Vagina (tissue), 2 donors: ENCODE data around the gene CDK16. TPM values are rescaled to one million over a fixed set of nuclear protein-coding genes. Genes with fewer than 3 reads are reported as not detected.

Experiments
- DNase-seq, 2 donors: peaks; one replicate each; pipeline ENCODE4 v3.0.0-alpha.2; 2017; ENCODE audit errors: extremely low spot score in 2 of 2
- H3K27ac ChIP-seq: fragments of 200-600 bp; sonication (generic); one replicate; pipeline ENCODE4 v1.5.1; 2019
- H3K27me3 ChIP-seq: fragments of 200-600 bp; sonication (generic); one replicate; pipeline ENCODE4 v1.5.1; 2019
- H3K36me3 ChIP-seq, 2 donors: fragments of 200-600 bp; sonication (generic); one replicate each; pipeline ENCODE4 v1.5.1; 2017 to 2019
- H3K4me1 ChIP-seq: fragments of 200-600 bp; sonication (generic); one replicate; pipeline ENCODE4 v1.5.1; 2019
- H3K4me3 ChIP-seq, 2 donors: fragments of 200-600 bp; sonication (generic); 1 replicate in 1 of 2; 2 replicates in 1 of 2; pipeline ENCODE4 v1.5.1; 2016 to 2019
- H3K9me3 ChIP-seq: fragments of 200-600 bp; sonication (generic); one replicate; pipeline ENCODE4 v1.5.1; 2019
- CTCF ChIP-seq, 3 experiments: fragments of 450-650 bp in 2 of 3; fragments of 200-600 bp in 1 of 3; sonication (generic) in 1 of 3; IDR thresholded peaks; one replicate each; pipeline ENCODE4 v1.5.1; 2017 to 2019; ENCODE audit warnings: antibody characterized with exemption in 3 of 3, mild to moderate bottlenecking in 2 of 3, moderate library complexity in 2 of 3
- POLR2A ChIP-seq, 2 donors: fragments of 450-650 bp; IDR thresholded peaks; one replicate each; pipeline ENCODE4 v1.6.1; 2017; ENCODE audit warnings: antibody characterized with exemption in 2 of 2, mild to moderate bottlenecking in 2 of 2, moderate library complexity in 2 of 2
- POLR2AphosphoS5 ChIP-seq, 2 donors: sonication (generic); formaldehyde crosslinking; IDR thresholded peaks; one replicate each; pipeline ENCODE4 v1.9.0; 2017; ENCODE audit warnings: antibody characterized with exemption in 2 of 2, mild to moderate bottlenecking in 2 of 2, low read depth in 1 of 2; ENCODE audit not compliant: insufficient read depth in 1 of 2
- intact Hi-C: fragments of 100-400 bp; cut with DNase I; formaldehyde crosslinking; loops from one replicate; pipeline ENCODE4 v1.15.1; 2023
- total RNA-seq: library from RNA; depleted of rRNA; stranded (reverse); fragments of >200 nt; gene quantifications from one replicate; pipeline ENCODE4 v1.2.3, GENCODE V29; 2016

The CDK16 gene
- total RNA-seq, 1 donor from 2014 or later = 73.9 TPM

- no peaks in the 10 kb centered on the region for H3K27me3 ChIP-seq
- TF ChIP-seq POLR2A (IDR thresholded peaks at IDR 0.05) = no peak
- no peak for TF ChIP-seq CTCF (IDR thresholded peaks at IDR 0.05)
- TF ChIP-seq POLR2AphosphoS5 (IDR thresholded peaks at IDR 0.05; ENCODE audit: insufficient read depth in 1 of 2, low read depth in 1 of 2) = peak in 1 of 2 donors; percentile 62
- H3K4me1 ChIP-seq = peaks cover 34% of the 10 kb centered on the region
- peaks cover 0 to 36% of the 10 kb centered on the region in 2 donors for H3K36me3 ChIP-seq
- intact Hi-C loops = no loop called here
- peak overlapping the region; percentile 92 for H3K27ac ChIP-seq
- DNase-seq = peak in 1 of 2 donors; percentile 99
- peak overlapping the region; percentile 71 to 93 for H3K4me3 ChIP-seq
- no peaks in the 10 kb centered on the region for H3K9me3 ChIP-seq
These were observed 615 bp upstream of the CDK16 start for GRCh38 chrX:47217852-47218279.

DNA sequence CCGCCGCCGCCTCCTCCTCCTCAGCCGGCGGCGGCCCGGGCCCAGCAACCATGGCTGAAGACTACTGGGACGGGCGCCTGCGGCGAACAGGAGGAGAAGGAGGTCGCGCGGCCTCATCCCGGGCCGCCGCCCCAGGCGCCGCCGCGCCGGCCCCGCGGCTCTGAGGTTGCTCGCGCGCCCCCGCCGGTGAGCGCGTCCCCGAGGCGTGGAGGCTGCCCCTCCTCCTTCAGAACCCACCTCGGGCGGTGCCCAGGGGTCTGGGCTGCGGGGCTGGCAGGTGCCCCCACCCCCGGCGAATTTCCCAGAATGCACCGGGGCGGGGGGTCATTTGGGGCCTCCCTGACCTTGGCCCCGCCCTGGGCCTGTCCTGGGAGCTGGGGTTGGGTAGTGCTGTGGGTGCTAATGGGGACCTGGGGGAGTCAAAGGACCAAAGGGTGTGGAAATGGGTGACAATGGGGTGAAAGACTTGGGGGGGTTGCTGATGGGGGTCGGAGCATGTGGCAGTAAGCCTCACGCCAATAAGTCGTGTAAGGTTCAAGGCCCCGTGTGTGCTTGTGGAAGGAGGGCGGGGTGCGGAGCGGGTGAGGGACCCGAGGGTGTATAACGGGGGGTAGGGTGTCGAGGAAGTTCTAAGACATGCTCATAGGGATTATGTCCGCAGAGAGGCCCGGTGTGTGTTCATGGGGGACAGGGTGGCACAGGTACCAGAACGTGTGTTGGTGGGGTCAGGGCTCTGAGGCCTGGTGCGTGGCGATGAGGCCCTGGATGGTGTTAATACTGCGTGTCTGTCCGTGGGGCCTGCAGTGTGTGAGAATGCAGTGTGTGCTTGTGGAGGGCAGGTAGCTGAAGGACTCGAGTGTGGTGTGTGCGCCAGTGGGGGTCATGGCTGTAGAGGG lies 687 bp downstream of the CDK16 start:
- peak overlapping the region; percentile 71 to 93 for H3K4me3 ChIP-seq
- peaks cover 0 to 32% of the 10 kb centered on the region in 2 donors for H3K36me3 ChIP-seq
- H3K9me3 ChIP-seq = no peaks in the 10 kb centered on the region
- H3K4me1 ChIP-seq = peaks cover 34% of the 10 kb centered on the region
- peak overlapping the region; percentile 92 for H3K27ac ChIP-seq
- H3K27me3 ChIP-seq = no peaks in the 10 kb centered on the region
- no peak for TF ChIP-seq POLR2AphosphoS5 (IDR thresholded peaks at IDR 0.05; ENCODE audit: insufficient read depth in 1 of 2, low read depth in 1 of 2)
- no peak for TF ChIP-seq POLR2A (IDR thresholded peaks at IDR 0.05)
- no peak for TF ChIP-seq CTCF (IDR thresholded peaks at IDR 0.05)
- DNase-seq = no peak
- intact Hi-C loops = no loop called here

GRCh38 chrX:47221756-47222155 lies 3.3 kb downstream of the CDK16 start:
- Histone ChIP-seq H3K9me3 (no peaks in the 10 kb centered on the region), H3K27ac (no peak overlapping the region), H3K4me1 (peaks cover 29% of the 10 kb centered on the region), H3K27me3 (no peaks in the 10 kb centered on the region), H3K4me3 (no peak overlapping the region), H3K36me3 (peaks cover 0 to 34% of the 10 kb centered on the region in 2 donors)
- TF ChIP-seq POLR2AphosphoS5 (IDR thresholded peaks at IDR 0.05; ENCODE audit: insufficient read depth in 1 of 2, low read depth in 1 of 2) = no peak
- intact Hi-C loops = no loop called here
- DNase-seq = no peak

DNA sequence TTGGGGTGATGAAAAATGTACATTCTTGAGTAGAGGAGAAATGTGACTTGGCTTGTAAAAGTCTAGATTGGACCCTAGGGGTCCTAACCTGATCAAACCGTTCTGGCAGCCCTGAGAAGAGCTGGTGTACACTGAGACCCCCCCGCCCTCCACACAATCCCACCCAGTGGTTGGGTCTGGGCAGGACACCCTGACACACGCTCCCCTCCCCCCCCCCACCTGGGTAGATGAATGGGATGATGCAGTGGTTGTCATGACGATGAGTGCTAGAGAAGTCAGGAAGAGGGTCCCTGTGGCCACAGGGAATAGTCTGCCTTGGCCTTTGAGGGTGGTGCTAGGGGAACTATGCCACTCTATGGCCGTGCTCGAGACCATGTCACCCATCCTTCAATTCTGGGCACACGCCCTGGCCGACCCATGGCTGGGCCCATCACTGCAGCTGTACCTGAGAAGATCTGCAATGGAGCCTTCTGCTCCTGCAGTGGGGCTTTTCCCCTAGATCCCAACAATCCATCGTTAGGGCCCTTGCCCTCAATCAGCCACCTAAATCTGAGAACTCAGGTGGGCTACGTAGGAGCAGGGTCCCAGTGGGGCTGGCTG lies 4.4 kb downstream of the CDK16 start:
- DNase-seq = no peak
- no peaks in the 10 kb centered on the region for H3K27me3 ChIP-seq
- no peaks in the 10 kb centered on the region for H3K9me3 ChIP-seq
- no peak overlapping the region for H3K27ac ChIP-seq
- TF ChIP-seq CTCF (IDR thresholded peaks at IDR 0.05) (no peak), POLR2AphosphoS5 (IDR thresholded peaks at IDR 0.05; ENCODE audit: insufficient read depth in 1 of 2, low read depth in 1 of 2) (no peak), POLR2A (IDR thresholded peaks at IDR 0.05) (no peak)
- H3K36me3 ChIP-seq = peaks cover 0 to 40% of the 10 kb centered on the region in 2 donors
- intact Hi-C loops = no loop called here
- no peak overlapping the region for H3K4me3 ChIP-seq
- peaks cover 21% of the 10 kb centered on the region for H3K4me1 ChIP-seq

DNA sequence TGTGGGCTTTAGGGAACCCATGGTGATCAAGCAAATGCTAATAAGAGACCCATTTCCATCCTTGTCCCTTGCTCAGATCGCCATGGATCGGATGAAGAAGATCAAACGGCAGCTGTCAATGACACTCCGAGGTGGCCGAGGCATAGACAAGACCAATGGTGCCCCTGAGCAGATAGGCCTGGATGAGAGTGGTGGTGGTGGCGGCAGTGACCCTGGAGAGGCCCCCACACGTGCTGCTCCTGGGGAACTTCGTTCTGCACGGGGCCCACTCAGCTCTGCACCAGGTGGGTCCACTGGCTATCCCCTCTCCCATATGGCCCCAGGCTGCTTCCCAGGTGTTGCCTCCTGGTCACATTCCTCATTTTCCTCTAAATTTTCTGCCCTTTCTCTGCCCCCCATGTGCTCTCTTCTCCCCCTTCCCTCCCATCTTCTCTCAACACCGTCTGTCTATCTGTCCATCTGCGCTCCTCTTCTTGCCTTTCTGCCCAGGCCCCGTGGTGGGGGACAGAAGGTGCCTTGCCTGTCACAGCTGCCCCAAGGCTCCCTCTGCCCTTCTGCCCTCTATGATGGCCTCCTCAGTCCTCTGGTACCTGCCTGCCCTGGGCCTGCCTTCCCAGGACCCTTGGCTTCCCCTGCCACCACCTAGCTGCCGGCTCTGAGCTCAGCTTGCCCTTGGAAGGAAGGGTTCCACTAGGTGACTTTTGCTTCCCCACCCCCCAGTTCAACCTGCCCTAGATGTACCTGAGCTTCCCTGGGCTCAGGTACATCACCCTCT lies 5.2 kb downstream of the CDK16 start:
- TF ChIP-seq POLR2A (IDR thresholded peaks at IDR 0.05) (no peak), POLR2AphosphoS5 (IDR thresholded peaks at IDR 0.05; ENCODE audit: insufficient read depth in 1 of 2, low read depth in 1 of 2) (no peak), CTCF (IDR thresholded peaks at IDR 0.05) (no peak)
- Histone ChIP-seq H3K4me1 (peaks cover 21% of the 10 kb centered on the region), H3K27me3 (no peaks in the 10 kb centered on the region), H3K9me3 (no peaks in the 10 kb centered on the region), H3K4me3 (no peak overlapping the region), H3K27ac (no peak overlapping the region), H3K36me3 (peaks cover 0 to 44% of the 10 kb centered on the region in 2 donors)
- DNase-seq = no peak
- intact Hi-C loops = no loop called here
